ENCODE data around the gene HSD17B7. TPM values are rescaled to one million over a fixed set of nuclear protein-coding genes. Genes with fewer than 3 reads are reported as not detected.

HSD17B7 gene
- total and polyA plus RNA-seq, 2 of the 8 experiments (the other 6 are each of a cell fraction or from before 2014, with no cell fraction given): 31.0 to 37.8 TPM

DNA sequence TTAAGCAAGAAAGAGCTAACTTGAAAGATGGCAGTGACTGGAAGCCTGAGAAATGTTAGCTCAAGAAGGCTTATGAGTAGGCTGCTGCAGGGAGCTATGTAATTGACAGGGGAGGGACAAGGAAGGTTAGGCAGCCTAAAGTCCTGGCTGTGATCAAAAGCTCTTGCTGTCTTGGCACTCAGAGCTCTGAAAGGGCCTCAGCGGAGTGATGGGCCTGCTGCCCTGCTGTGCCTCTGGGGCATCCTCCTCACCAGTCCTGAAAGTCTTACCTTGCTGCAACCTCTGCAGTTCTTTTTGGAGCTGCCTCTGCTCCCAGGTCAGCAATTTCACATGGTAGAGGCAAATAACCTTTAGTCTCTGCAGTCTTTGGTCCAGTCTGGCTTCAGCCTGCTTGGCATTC is 68.7 kb downstream of the HSD17B7 start:
- no peak overlapping the region for H3K4me3 ChIP-seq (ENCODE audit: extremely low read depth in 1 of 4, insufficient read depth in 2 of 4, low read depth in 3 of 4, low read length in 4 of 4)
- H3K56ac ChIP-seq (replicated peaks; ENCODE audit: insufficient read length, low read depth, low read length): no peak overlapping the region
- H3K18ac ChIP-seq (ENCODE audit: extremely low read depth, low read length): no peak overlapping the region
- no peak overlapping the region for H2AK5ac ChIP-seq (ENCODE audit: low read depth, low read length)
- H4K5ac ChIP-seq (ENCODE audit: insufficient read length, low read depth, low read length): no peak overlapping the region
- H4K8ac ChIP-seq (ENCODE audit: extremely low read depth, insufficient read depth, low read length): no peak overlapping the region
- H3K27ac ChIP-seq (ENCODE audit: low read depth, low read length): no peak overlapping the region
- H3K4me2 ChIP-seq (ENCODE audit: insufficient read depth in 1 of 2, low read depth in 2 of 2, low read length in 2 of 2): no peak overlapping the region
- H3K4me1 ChIP-seq (replicated peaks in 1 of 4; ENCODE audit: control insufficient read depth in 3 of 4, insufficient read depth in 4 of 4, low read length in 3 of 4): no peaks in the 10 kb centered on the region
- H4K91ac ChIP-seq (replicated peaks; ENCODE audit: insufficient read length, low read length): no peak overlapping the region
- no peak overlapping the region for H2BK15ac ChIP-seq (ENCODE audit: low read length)
- no peak overlapping the region for H2BK5ac ChIP-seq (ENCODE audit: low read depth, low read length)
- H4K20me1 ChIP-seq (replicated peaks in 1 of 2; ENCODE audit: control insufficient read depth in 1 of 2, insufficient read depth in 2 of 2, low read length in 2 of 2): no peaks in the 10 kb centered on the region
- no peak overlapping the region for H2BK20ac ChIP-seq (ENCODE audit: low read length)
- H3K23me2 ChIP-seq (ENCODE audit: low read depth, low read length): no peaks in the 10 kb centered on the region
- FAIRE-seq (no peak), DNase-seq (ENCODE audit: low read depth in 1 of 2, low spot score in 2 of 2) (no peak)
- H3K79me2 ChIP-seq (ENCODE audit: control insufficient read depth in 1 of 2, insufficient read depth in 2 of 2, low read length in 2 of 2): no peaks in the 10 kb centered on the region
- no peak overlapping the region for H2BK12ac ChIP-seq (ENCODE audit: low read depth, low read length)
- H3K36me3 ChIP-seq (ENCODE audit: control insufficient read depth in 2 of 4, insufficient read depth in 4 of 4, low read length in 3 of 4): no peaks in the 10 kb centered on the region
- H3K79me1 ChIP-seq (ENCODE audit: low read depth, low read length): no peaks in the 10 kb centered on the region
- H3K27me3 ChIP-seq (replicated peaks in 1 of 4; ENCODE audit: control insufficient read depth in 3 of 4, extremely low read depth in 1 of 4, insufficient read depth in 3 of 4, low read length in 3 of 4): no peaks in the 10 kb centered on the region
- H3K14ac ChIP-seq (ENCODE audit: insufficient read length): no peak overlapping the region
- no peak overlapping the region for H3K4ac ChIP-seq (replicated peaks; ENCODE audit: insufficient read length, low read depth, low read length)
- no peak overlapping the region for H3K9ac ChIP-seq (replicated peaks in 1 of 4; ENCODE audit: extremely low read depth in 1 of 4, low read depth in 3 of 4, low read length in 3 of 4)
- ChIA-PET CTCF (ENCODE audit: partially characterized antibody) (interaction anchor here (0.6 to 4.8 kb wide), 5 partner anchors 11 to 457 kb away, joined by 3 to 26 read pairs (median 19); partner anchors contain the start of gene RGS4), POLR2A (ENCODE audit: partially characterized antibody) (no interaction called here)
- H2AFZ ChIP-seq (ENCODE audit: low read length): no peak overlapping the region
- no peaks in the 10 kb centered on the region for H3K9me3 ChIP-seq (ENCODE audit: insufficient read depth in 2 of 2, low read depth in 1 of 2, low read length in 1 of 2)
- 85% methylated on average over 1 of the region's 1 CpG; no CpG with 5 or more reads in 1 of the 2 experiments for WGBS, 2 experiments (ENCODE audit: extremely low coverage in 1 of 2, insufficient coverage in 1 of 2, insufficient read length in 1 of 2, insufficient replicate concordance in 2 of 2, low coverage in 1 of 2, low lambda C conversion rate in 2 of 2, missing lambda C conversion rate in 1 of 2)
- no peak overlapping the region for H3K23ac ChIP-seq (ENCODE audit: insufficient read length)
- no peak for TF ChIP-seq SP4 (IDR thresholded peaks at IDR 0.05; ENCODE audit: low read length)
- TF ChIP-seq CHD1 (IDR thresholded peaks at IDR 0.05; ENCODE audit: low read depth, low read length): no peak
- TF ChIP-seq SP1 (IDR thresholded peaks at IDR 0.05; ENCODE audit: low read depth, low read length): no peak
- no peak for TF ChIP-seq GABPA (IDR thresholded peaks at IDR 0.05; ENCODE audit: borderline replicate concordance, insufficient read depth, low read length)
- no peak for TF ChIP-seq FOSL1 (IDR thresholded peaks at IDR 0.05; ENCODE audit: insufficient read depth, low read depth, low read length)
- TF ChIP-seq, protein P1, sequence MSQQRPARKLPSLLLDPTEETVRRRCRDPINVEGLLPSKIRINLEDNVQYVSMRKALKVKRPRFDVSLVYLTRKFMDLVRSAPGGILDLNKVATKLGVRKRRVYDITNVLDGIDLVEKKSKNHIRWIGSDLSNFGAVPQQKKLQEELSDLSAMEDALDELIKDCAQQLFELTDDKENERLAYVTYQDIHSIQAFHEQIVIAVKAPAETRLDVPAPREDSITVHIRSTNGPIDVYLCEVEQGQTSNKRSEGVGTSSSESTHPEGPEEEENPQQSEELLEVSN (IDR thresholded peaks at IDR 0.05): no peak
- no peak for TF ChIP-seq CREB1 (IDR thresholded peaks at IDR 0.05)
- no peak for TF ChIP-seq KDM4A (IDR thresholded peaks at IDR 0.05; ENCODE audit: low read depth, low read length, severe bottlenecking)
- no peak overlapping the region for H2BK120ac ChIP-seq (replicated peaks; ENCODE audit: low read depth, low read length)
